OCI-LY7 (cell line): ENCODE measurements around the gene CNBP. TPM values are rescaled to one million over a fixed set of nuclear protein-coding genes. Genes with fewer than 3 reads are reported as not detected.

Experiments
- BruUV-seq: library from RNA; stranded (reverse); fragments of 400-500 nt; replicated peaks from 2 replicates; lab custom pipeline; 2021; lab: Mats Ljungman, UMichigan
- CTCF ChIA-PET: fragments of 300-600 bp; sonication (Branson Sonifier 250); formaldehyde crosslinking; loops from one replicate; lab custom pipeline; 2022; ENCODE audit warnings: antibody characterized with exemption; ENCODE audit not compliant: unreplicated experiment; lab: Charles Lee
- POLR2A ChIA-PET: fragments of 300-600 bp; sonication (Branson Sonifier 250); formaldehyde crosslinking; loops from one replicate; lab custom pipeline; 2022; ENCODE audit warnings: antibody characterized with exemption; lab: Charles Lee
- DNase-seq: peaks from one replicate; pipeline ENCODE4 v3.0.0-alpha.2; 2015; ENCODE audit warnings: low spot score
- H2AFZ ChIP-seq: fragments of 200-600 bp; sonication (generic), shearing (Covaris generic); 2 replicates; pipeline ENCODE4 v1.6.1; 2014; ENCODE audit warnings: mild to moderate bottlenecking, antibody characterized with exemption, low read length, moderate library complexity
- H3K27ac ChIP-seq: fragments of 200-600 bp; sonication (generic); 2 replicates; pipeline ENCODE4 v1.5.1; 2014; ENCODE audit warnings: mixed run types, low read depth, mild to moderate bottlenecking, moderate library complexity, low read length, inconsistent platforms; ENCODE audit not compliant: poor library complexity, severe bottlenecking
- H3K36me3 ChIP-seq: fragments of 200-600 bp; sonication (generic); 2 replicates; pipeline ENCODE4 v1.6.1; 2014; ENCODE audit warnings: mild to moderate bottlenecking, antibody characterized with exemption, low read length, moderate library complexity, mixed read lengths; ENCODE audit not compliant: insufficient read depth
- H3K4me1 ChIP-seq: fragments of 200-600 bp; sonication (generic); 2 replicates; pipeline ENCODE4 v1.5.1; 2014; ENCODE audit warnings: mild to moderate bottlenecking, low read length; ENCODE audit not compliant: insufficient read depth, poor library complexity, severe bottlenecking
- H3K4me2 ChIP-seq: fragments of 200-600 bp; sonication (generic); 2 replicates; pipeline ENCODE4 v1.6.1; 2014; ENCODE audit warnings: mild to moderate bottlenecking, low read length
- H3K4me3 ChIP-seq: fragments of 200-600 bp; sonication (generic); 2 replicates; pipeline ENCODE4 v1.5.1; 2014; ENCODE audit warnings: mild to moderate bottlenecking, low read depth, low read length; ENCODE audit not compliant: poor library complexity, severe bottlenecking
- H3K79me2 ChIP-seq: fragments of 200-600 bp; sonication (generic); 2 replicates; pipeline ENCODE4 v1.6.1; 2016; ENCODE audit warnings: low read depth, mild to moderate bottlenecking, low read length, moderate library complexity, mixed read lengths; ENCODE audit not compliant: insufficient read depth
- H3K9me2 ChIP-seq: fragments of 200-600 bp; sonication (generic); 2 replicates; pipeline ENCODE4 v1.6.1; 2016; ENCODE audit warnings: mild to moderate bottlenecking, low read length, mixed read lengths; ENCODE audit not compliant: insufficient read depth
- H3K9me3 ChIP-seq: fragments of 200-600 bp; sonication (generic); 2 replicates; pipeline ENCODE4 v1.6.1; 2014; ENCODE audit warnings: mild to moderate bottlenecking, mixed run types, low read length, mixed read lengths
- H4K20me1 ChIP-seq: fragments of 200-600 bp; sonication (generic); 2 replicates; pipeline ENCODE4 v1.6.1; 2014; ENCODE audit warnings: mild to moderate bottlenecking, antibody characterized with exemption, low read length, moderate library complexity, mixed read lengths; ENCODE audit not compliant: insufficient read depth
- CTCF ChIP-seq: fragments of 200-600 bp; sonication (generic); conservative IDR thresholded peaks from 2 replicates; pipeline ENCODE4 v1.5.1; 2014; ENCODE audit warnings: mild to moderate bottlenecking, antibody characterized with exemption, low read length, moderate library complexity, mixed read lengths
- EZH2phosphoT487 ChIP-seq: fragments of 200-600 bp; sonication (generic); IDR thresholded peaks from 2 replicates; pipeline ENCODE4 v1.6.1; 2018; ENCODE audit warnings: low read depth, borderline replicate concordance, mild to moderate bottlenecking, mixed run types, antibody characterized with exemption, low read length, moderate library complexity, mixed read lengths
- intact Hi-C: fragments of 100-400 bp; cut with micrococcal nuclease; formaldehyde crosslinking; loops from one replicate; pipeline ENCODE4 v1.10.0; 2022; ENCODE audit not compliant: unreplicated experiment
- total RNA-seq, 2 experiments: library from RNA; depleted of rRNA in 1 of 2; stranded (reverse); fragments of >200 nt in 1 of 2; shearing (Covaris generic) in 1 of 2; gene quantifications; 2 replicates each; pipeline ENCODE4 v1.2.3, GENCODE V29; 2014 to 2022

CNBP gene
- total RNA-seq, 2 experiments from 2014 or later, result 324 to 336 TPM

GRCh38 chr3:129181819-129182218 is 1.9 kb downstream of the CNBP start:
- Histone ChIP-seq H3K4me1 (peaks cover 58% of the 10 kb centered on the region), H2AFZ (no peak overlapping the region), H3K4me3 (peak overlapping the region; percentile 83), H3K27ac (peak overlapping the region; percentile 72), H3K4me2 (peak overlapping the region; percentile 79), H4K20me1 (peaks cover 46% of the 10 kb centered on the region), H3K9me3 (no peaks in the 10 kb centered on the region), H3K79me2 (peaks cover 98% of the 10 kb centered on the region), H3K36me3 (peaks cover 65% of the 10 kb centered on the region), H3K9me2 (no peaks in the 10 kb centered on the region)
- TF ChIP-seq EZH2phosphoT487 (no peak), CTCF (no peak)
- TSS peak; percentile 55 for BruUV-seq
- POLR2A ChIA-PET, result interaction anchor here (0.6 to 1.5 kb wide), 6 partner anchors 12 to 166 kb away, joined by 3 to 8 read pairs (median 3); partner anchors contain the start of gene RAB43
- DNase-seq, result no peak
- intact Hi-C loops, result loop anchor here (2.0 to 5.0 kb wide), 4 partner anchors 61 to 255 kb away; partner anchors contain the start of genes MBD4 and RAB43
- CTCF ChIA-PET, result interaction anchor here (1.6 kb wide), 1 partner anchor 63 kb away, joined by 4 read pairs; no protein-coding TSS in a partner anchor

GRCh38 chr3:129180461-129180860 is 3.2 kb downstream of the CNBP start:
- ChIA-PET POLR2A (interaction anchor here (0.6 to 1.2 kb wide), 5 partner anchors 13 to 65 kb away, joined by 3 to 4 read pairs (median 3); no protein-coding TSS in a partner anchor), CTCF (no interaction called here)
- Histone ChIP-seq H3K79me2 (peaks cover 98% of the 10 kb centered on the region), H3K4me2 (peak overlapping the region; percentile 79), H3K9me2 (no peaks in the 10 kb centered on the region), H3K4me3 (peak overlapping the region; percentile 83), H3K36me3 (peaks cover 78% of the 10 kb centered on the region), H3K27ac (no peak overlapping the region), H4K20me1 (peaks cover 59% of the 10 kb centered on the region), H2AFZ (no peak overlapping the region), H3K4me1 (peaks cover 50% of the 10 kb centered on the region), H3K9me3 (no peaks in the 10 kb centered on the region)
- TF ChIP-seq CTCF (no peak), EZH2phosphoT487 (no peak)
- intact Hi-C loops, result loop anchor here (5.0 kb wide), 2 partner anchors 137 to 257 kb away; partner anchors contain the start of gene MBD4
- DNase-seq, result no peak
- TSS peak; percentile 18 for BruUV-seq

- H3K4me2 ChIP-seq, result peak overlapping the region; percentile 19; the same call in 1 of the 2 replicates
- TF ChIP-seq CTCF (no peak), EZH2phosphoT487 (no peak)
- peaks cover 77% of the 10 kb centered on the region for H4K20me1 ChIP-seq
- BruUV-seq, result no TSS peak
- peaks cover 44% of the 10 kb centered on the region for H3K4me1 ChIP-seq
- no peak overlapping the region for H3K27ac ChIP-seq
- intact Hi-C loops, result no loop called here
- H3K79me2 ChIP-seq, result peaks cover 100% of the 10 kb centered on the region
- POLR2A ChIA-PET, result interaction anchor here (1.2 kb wide), 1 partner anchor 10 kb away, joined by 4 read pairs; no protein-coding TSS in a partner anchor
- no peak overlapping the region for H2AFZ ChIP-seq
- peaks cover 100% of the 10 kb centered on the region for H3K36me3 ChIP-seq
- H3K9me3 ChIP-seq, result no peaks in the 10 kb centered on the region
- CTCF ChIA-PET, result no interaction called here
- no peak overlapping the region for H3K4me3 ChIP-seq
- DNase-seq, result no peak
- H3K9me2 ChIP-seq, result no peaks in the 10 kb centered on the region
Measured at GRCh38 chr3:129176051-129176450, 7.6 kb downstream of the CNBP start.
